ENCODE measurements around the gene ADAM8. TPM values are rescaled to one million over a fixed set of nuclear protein-coding genes. Genes with fewer than 3 reads are reported as not detected.

Gene ADAM8
- total RNA-seq = 0.73 and 1.4 TPM in 2 replicates

GRCh38 chr10:133276435-133277201 is at the start of gene ADAM8:
TSS of gene ADAM8 (minus strand) at chr10:133276868. CDS start at chr10:133276817, 51 bp downstream.

GRCh38 chr10:133308421-133309099 is 31.9 kb upstream of the ADAM8 start, which contains the start of the genes TUBGCP2 and ZNF511:
TSS of gene TUBGCP2 (minus strand) at chr10:133308872. CDS start at chr10:133302941, 5,931 bp downstream.
TSS of gene ZNF511 (plus strand) at chr10:133308914. CDS start at chr10:133308944, 30 bp downstream.

GRCh38 chr10:133237588-133238465 is 38.8 kb downstream of the ADAM8 start, which contains the start of gene VENTX:
TSS of gene VENTX (plus strand) at chr10:133237855. CDS start at chr10:133237915, 60 bp downstream.

GRCh38 chr10:133230044-133230361 is 46.7 kb downstream of the ADAM8 start, which contains the start of gene UTF1:
TSS of gene UTF1 (plus strand) at chr10:133230217. CDS start at chr10:133230289, 72 bp downstream.

Other genes starting within 250 kb of the ADAM8 start
- gene ADGRA1, start 188.9 kb downstream of the ADAM8 start, total RNA-seq = not detected in 2 replicates
- under 0.01 and 0.20 TPM in 2 replicates for gene KNDC1, start 116.6 kb downstream of the ADAM8 start, total RNA-seq
- gene UTF1, start 46.7 kb downstream of the ADAM8 start, total RNA-seq = not detected in 2 replicates
- gene VENTX, start 39.0 kb downstream of the ADAM8 start, total RNA-seq = not detected in 2 replicates
- 63.2 and 82.1 TPM in 2 replicates for gene TUBGCP2, start 32.0 kb upstream of the ADAM8 start, total RNA-seq
- gene ZNF511, start 32.0 kb upstream of the ADAM8 start, total RNA-seq = 31.2 and 33.4 TPM in 2 replicates
- not detected in 2 replicates for gene CALY, start 60.0 kb upstream of the ADAM8 start, total RNA-seq
- gene PRAP1, start 70.5 kb upstream of the ADAM8 start, total RNA-seq = not detected in 2 replicates
- 13.6 and 16.6 TPM in 2 replicates for gene FUOM, start 81.2 kb upstream of the ADAM8 start, total RNA-seq
- 58.5 and 61.7 TPM in 2 replicates for gene ECHS1, start 96.5 kb upstream of the ADAM8 start, total RNA-seq
- gene PAOX, start 102.4 kb upstream of the ADAM8 start, total RNA-seq = 4.1 and 4.8 TPM in 2 replicates
- 26.8 and 30.9 TPM in 2 replicates for gene MTG1, start 117.3 kb upstream of the ADAM8 start, total RNA-seq
- gene SPRN, start 147.8 kb upstream of the ADAM8 start, total RNA-seq = 0.37 and 0.39 TPM in 2 replicates
- 1.1 and 1.6 TPM in 2 replicates for gene SCART1, start 177.1 kb upstream of the ADAM8 start, total RNA-seq